GM12878 (cell line): ENCODE results near the gene SCYL1. TPM values are rescaled to one million over a fixed set of nuclear protein-coding genes. Genes with fewer than 3 reads are reported as not detected.
"Not testable (repeated sequence)": the region's sequence is repeated elsewhere in the genome, so short reads cannot be mapped to it uniquely, and the experiment has no call there.

Experiments
- ATAC-seq: fragments of 200-7000 bp; cut with Tn5 transposase; 3 replicates; pipeline ENCODE4 v1.9.1; 2020; ENCODE audit warnings: mild to moderate bottlenecking, moderate library complexity
- BruUV-seq: library from RNA; stranded (reverse); fragments of 400-500 nt; replicated peaks from 2 replicates; lab custom pipeline; 2021; lab: Mats Ljungman, UMichigan
- CTCF ChIA-PET: fragments of 300-600 bp; sonication (Branson Sonifier 250); formaldehyde crosslinking; extraction: SDS; loops from one replicate; lab custom pipeline; 2021; ENCODE audit warnings: inconsistent platforms; lab: Yijun Ruan, JAX
- POLR2A ChIA-PET: fragments of 350-600 bp; formaldehyde crosslinking; extraction: SDS; loops from one replicate; lab custom pipeline; 2021; ENCODE audit warnings: inconsistent platforms; lab: Charles Lee
- RAD21 ChIA-PET: fragments of 300-600 bp; sonication (Branson Sonifier 250); formaldehyde crosslinking; loops from one replicate; lab custom pipeline; 2023; ENCODE audit warnings: antibody characterized with exemption; ENCODE audit not compliant: unreplicated experiment; lab: Charles Lee
- SMC1A ChIA-PET: fragments of 300-600 bp; sonication (Branson Sonifier 250); formaldehyde crosslinking; loops from one replicate; lab custom pipeline; 2023; ENCODE audit not compliant: unreplicated experiment, uncharacterized antibody; lab: Charles Lee
- DNase-seq: peaks from one replicate; pipeline ENCODE4 v3.0.0-alpha.2; 2011; ENCODE audit warnings: low read depth, low spot score
- FAIRE-seq: peaks from 3 replicates; lab custom pipeline; 2011; peaks lifted over from hg19 to GRCh38; lab: Jason Lieb, UNC
- H2AFZ ChIP-seq: 2 replicates; pipeline ENCODE4 v1.6.0; 2011; ENCODE audit warnings: low read depth, low read length, control low read depth; ENCODE audit not compliant: control insufficient read depth
- H3K27ac ChIP-seq: 2 replicates; pipeline ENCODE4 v1.5.1; 2011; ENCODE audit warnings: control low read depth; ENCODE audit not compliant: control insufficient read depth, insufficient read depth
- H3K27me3 ChIP-seq, 2 experiments: replicated peaks in 1 of 2; 2 replicates each; pipeline versions ENCODE4 v1.6.0 to v1.6.1; 2011; ENCODE audit warnings: low read length in 1 of 2; ENCODE audit not compliant: control insufficient read depth in 2 of 2, insufficient read depth in 2 of 2
- H3K36me3 ChIP-seq, 2 experiments: 2 replicates each; pipeline ENCODE4 v1.5.1; 2011; ENCODE audit warnings: low read length in 1 of 2; ENCODE audit not compliant: control insufficient read depth in 2 of 2, insufficient read depth in 2 of 2
- H3K4me1 ChIP-seq: 2 replicates; pipeline ENCODE4 v1.6.1; 2011; ENCODE audit warnings: mild to moderate bottlenecking, low read length, moderate library complexity, mixed read lengths; ENCODE audit not compliant: control insufficient read depth, insufficient read depth
- H3K4me2 ChIP-seq: 2 replicates; pipeline ENCODE4 v1.6.0; 2011; ENCODE audit warnings: control low read depth; ENCODE audit not compliant: control insufficient read depth, insufficient read depth
- H3K4me3 ChIP-seq: fragments of 200-600 bp; sonication (generic); 2 replicates; pipeline ENCODE4 v1.5.1; 2016
- H3K79me2 ChIP-seq: 2 replicates; pipeline ENCODE4 v1.6.0; 2011; ENCODE audit warnings: low read length; ENCODE audit not compliant: control insufficient read depth, insufficient read depth
- H3K9ac ChIP-seq: 2 replicates; pipeline ENCODE4 v1.8.0; 2011; ENCODE audit warnings: low read length, control low read depth, mixed read lengths; ENCODE audit not compliant: control insufficient read depth, insufficient read depth
- H3K9me3 ChIP-seq: replicated peaks from 3 replicates; pipeline ENCODE4 v1.5.1; 2011; ENCODE audit warnings: mild to moderate bottlenecking, low read length; ENCODE audit not compliant: control insufficient read depth, insufficient read depth
- H4K20me1 ChIP-seq: 2 replicates; pipeline ENCODE4 v1.6.0; 2011; ENCODE audit not compliant: control insufficient read depth, insufficient read depth
- CBFB ChIP-seq: IDR thresholded peaks from 2 replicates; pipeline ENCODE4 v1.6.1; 2016; ENCODE audit warnings: antibody characterized with exemption, low read depth
- EED ChIP-seq: sonication (generic); IDR thresholded peaks from 2 replicates; pipeline ENCODE4 v1.6.1; 2016; ENCODE audit warnings: antibody characterized with exemption, low read depth
- EGR1 ChIP-seq, 2 experiments: IDR thresholded peaks; 1 replicate in 1 of 2; 2 replicates in 1 of 2; pipeline ENCODE4 v1.6.1; 2011 to 2012; ENCODE audit warnings: low read depth in 2 of 2, low read length in 2 of 2, borderline replicate concordance in 1 of 2, mild to moderate bottlenecking in 1 of 2, moderate library complexity in 1 of 2
- IKZF1 ChIP-seq: fragments of 450-650 bp; conservative IDR thresholded peaks from 2 replicates; pipeline ENCODE4 v1.6.1; 2017; ENCODE audit warnings: antibody characterized with exemption, mild to moderate bottlenecking
- IKZF2 ChIP-seq, 2 experiments: fragments of 450-650 bp; IDR thresholded peaks; 2 replicates each; pipeline ENCODE4 v1.6.1; 2017; ENCODE audit warnings: mild to moderate bottlenecking in 2 of 2, moderate library complexity in 2 of 2
- RUNX3 ChIP-seq: IDR thresholded peaks from 2 replicates; pipeline ENCODE4 v1.6.1; 2012; ENCODE audit warnings: low read length, inconsistent platforms
- SMARCA5 ChIP-seq: fragments of 450-650 bp; IDR thresholded peaks from 2 replicates; pipeline ENCODE4 v1.6.1; 2017; ENCODE audit warnings: mild to moderate bottlenecking
- SPI1 ChIP-seq: IDR thresholded peaks from 2 replicates; pipeline ENCODE4 v1.6.1; 2011; ENCODE audit warnings: low read depth, mild to moderate bottlenecking, low read length, moderate library complexity, borderline replicate concordance; ENCODE audit not compliant: insufficient read depth
- WGBS: methylation state at CpG from one replicate; pipeline ENCODE4 v1.1.6; 2016; ENCODE audit warnings: low lambda C conversion rate; ENCODE audit not compliant: insufficient replicate concordance, insufficient coverage; ENCODE audit errors: missing lambda C conversion rate; 5-methylcytosine and 5-hydroxymethylcytosine counted together
- in situ Hi-C: fragments of 300-500 bp; cut with MboI; formaldehyde crosslinking; loops from 9 replicates; pipeline ENCODE4 v1.14.3; 2018; ENCODE audit warnings: mixed read lengths
- intact Hi-C: fragments of 100-400 bp; cut with micrococcal nuclease; formaldehyde crosslinking; loops from one replicate; pipeline ENCODE4 v1.14.2; 2022; ENCODE audit not compliant: unreplicated experiment
- polyA plus RNA-seq, 11 experiments: library from polyadenylated mRNA; depleted of rRNA in 4 of 11; unstranded in 6 of 11; stranded (reverse) in 5 of 11; fragments of >200 nt; fragmentation: Nextera tagmentation in 4 of 11; fragmentation: Illumina TruSeq in 1 of 11; extraction: Ambion mirVana in 4 of 11; extraction: Trizol in 1 of 11; gene quantifications; 1 replicate in 1 of 11; 2 replicates in 10 of 11; pipeline versions ENCODE4 v1.2.1 to v1.2.3, GENCODE V29; 2011 to 2016; ENCODE audit warnings: inconsistent platforms in 2 of 11, missing spikeins in 2 of 11, low read depth in 1 of 11
- total RNA-seq, 4 experiments: library from RNA; depleted of rRNA in 3 of 4; stranded (reverse); fragments of >200 nt in 3 of 4; fragmentation: Illumina TruSeq in 1 of 4; extraction: Trizol in 1 of 4; gene quantifications; 2 replicates each; pipeline versions ENCODE4 v1.2.1 to v1.2.3, GENCODE V29; 2013 to 2021

SCYL1 gene
- total and polyA plus RNA-seq, 10 of the 15 experiments (the other 5 are each of a cell fraction or from before 2014, with no cell fraction given) = 0.80 to 82.7 (median 51.2) TPM

- Histone ChIP-seq H3K27ac (peak overlapping the region; percentile 20), H3K79me2 (peaks cover 15% of the 10 kb centered on the region), H2AFZ (peak overlapping the region; percentile 77), H3K9ac (peak overlapping the region; percentile 16; the same call in 1 of the 2 replicates), H3K4me1 (peaks cover 25% of the 10 kb centered on the region)
- H3K9me3 ChIP-seq, H4K20me1 ChIP-seq, POLR2A ChIA-PET: not testable (repeated sequence)
- ATAC-seq (peak; percentile 41), FAIRE-seq (peak; percentile 85)
- TF ChIP-seq RUNX3 (peak; percentile 55), EGR1 (IDR thresholded peaks at IDR 0.05; ENCODE audit: borderline replicate concordance in 1 of 2, low read depth in 2 of 2, low read length in 2 of 2) (peak in 1 of 2 experiments; percentile 87; a peak in 2 of 3 replicates), IKZF1 (peak; percentile 12; the same call in 1 of the 2 replicates), EED (0 out of 2 replicates have a peak, but pooled peaks have one; percentile 22), CBFB (peak; percentile 35; the same call in 1 of the 2 replicates), IKZF2 (IDR thresholded peaks at IDR 0.05) (peak; percentile 20 to 34; a peak in 2 of 4 replicates), SPI1 (peak; percentile 19; the same call in 1 of the 2 replicates), SMARCA5 (0 out of 2 replicates have a peak, but pooled peaks have one; percentile 18)
- TF ChIP-seq, all 136 proteins: peak for 8; not testable (repeated sequence) for 128
- in situ Hi-C loops, DNase-seq, intact Hi-C loops, BruUV-seq, SMC1A ChIA-PET, H3K27me3 ChIP-seq: not testable (repeated sequence)
- peaks cover 0 to 13% of the 10 kb centered on the region in 2 experiments; a peak in 2 of 4 replicates for H3K36me3 ChIP-seq
- H3K4me3 ChIP-seq = peak overlapping the region; percentile 26; the same call in 1 of the 2 replicates
- peak overlapping the region; percentile 80 for H3K4me2 ChIP-seq
- RAD21 ChIA-PET = interaction anchor here (1.2 kb wide), 1 partner anchor 50 kb away, joined by 3 read pairs; the partner anchor contains the start of gene FAM89B
- CTCF ChIA-PET = interaction anchor here (1.0 kb wide), 1 partner anchor 208 kb away, joined by 5 read pairs; no protein-coding TSS in a partner anchor
- 9% methylated on average over 18 of the region's 18 CpGs for WGBS
These were observed 1.9 kb upstream of the SCYL1 start for GRCh38 chr11:65522718-65523630.
